ENCODE measurements around the gene ACSM2B.
"Not testable (repeated sequence)": the region's sequence is repeated elsewhere in the genome, so short reads cannot be mapped to it uniquely, and the experiment has no call there.

Gene ACSM2B

DNA sequence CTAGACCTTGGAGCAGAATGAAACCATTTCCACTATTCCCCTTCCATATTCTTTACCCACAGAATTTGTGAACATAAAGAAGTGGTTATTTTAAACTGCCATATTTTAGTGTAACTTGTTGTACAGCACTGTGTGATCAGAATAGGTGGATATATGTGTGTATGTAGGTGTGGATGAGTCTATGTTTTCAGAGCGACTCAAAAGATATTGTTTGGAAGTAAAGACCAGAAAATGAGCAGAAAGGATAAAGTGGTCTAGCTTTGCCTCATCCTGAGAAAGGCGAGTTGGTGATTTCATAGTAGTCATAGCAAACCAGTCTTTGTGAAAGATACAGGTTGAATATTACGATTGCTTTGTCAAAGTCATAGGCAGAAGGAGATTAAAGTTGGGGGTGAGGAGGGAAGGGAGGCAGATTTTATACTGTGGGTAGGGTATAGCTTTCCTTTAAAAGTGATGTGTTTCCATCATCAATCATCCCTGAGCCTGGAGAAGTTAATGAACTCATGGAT lies 43.8 kb downstream of the ACSM2B start:
- DNase-seq (ENCODE audit: low read depth), result not testable (repeated sequence)

DNA sequence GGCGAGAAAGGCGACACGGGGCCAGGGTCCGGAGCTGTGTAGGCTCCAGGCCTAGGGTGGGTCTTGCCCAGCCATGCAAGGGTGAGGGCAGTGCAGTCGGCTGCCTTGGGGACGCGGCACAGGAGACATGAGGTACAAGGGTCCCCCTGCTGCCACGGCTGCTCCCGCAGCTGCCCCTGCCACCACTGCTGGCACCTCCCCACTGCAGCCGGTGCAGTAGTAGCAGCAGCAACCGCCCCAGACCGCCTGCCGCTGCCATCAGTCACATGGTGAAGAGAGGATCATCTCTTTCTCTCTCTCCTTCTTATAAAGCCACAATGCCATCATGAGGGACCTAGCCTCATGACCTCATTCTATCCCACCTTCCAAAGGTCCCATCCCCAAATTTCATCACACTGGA lies 44.4 kb downstream of the ACSM2B start:
- not testable (repeated sequence) for DNase-seq (ENCODE audit: low read depth)

DNA sequence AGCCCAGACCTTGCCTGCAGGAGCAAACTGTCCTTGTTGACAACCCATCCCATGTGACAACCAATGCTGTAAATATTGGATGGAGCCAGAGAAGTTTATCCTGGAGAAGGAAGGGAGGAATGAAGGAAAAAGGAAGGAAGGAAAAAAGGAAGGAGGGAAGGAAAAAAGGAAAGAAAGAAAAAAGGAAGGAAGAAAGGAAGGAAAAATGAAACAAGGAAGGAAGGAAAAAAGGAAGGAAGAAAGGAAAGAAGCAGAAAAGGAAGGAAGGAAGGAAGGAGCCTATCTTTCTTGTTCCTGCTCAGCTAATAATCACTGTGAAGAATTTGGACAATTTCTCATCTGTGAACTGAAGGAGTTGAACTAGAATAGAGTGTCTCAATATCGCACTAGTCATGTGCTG lies 56.1 kb downstream of the ACSM2B start:
- DNase-seq (ENCODE audit: low read depth), result no peak

DNA sequence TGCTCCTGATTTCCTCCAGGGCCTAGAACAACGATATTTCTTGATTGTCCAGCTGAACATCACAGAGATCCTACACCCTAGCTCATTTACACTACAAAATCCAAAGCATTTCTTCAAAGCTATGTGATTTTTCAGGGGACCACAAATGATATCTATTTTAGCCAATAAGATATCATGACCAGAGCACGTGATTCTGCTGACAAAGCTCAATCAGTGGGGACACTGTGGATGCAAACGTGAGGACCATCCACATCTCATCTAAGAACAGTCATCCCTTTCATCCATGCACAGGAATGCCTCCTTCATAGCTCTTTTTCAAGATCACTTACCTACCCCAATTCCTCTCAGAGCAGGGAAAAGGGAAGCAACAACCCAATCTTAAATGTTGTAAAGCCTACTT lies 56.9 kb downstream of the ACSM2B start:
- DNase-seq (ENCODE audit: low read depth), result no peak

DNA sequence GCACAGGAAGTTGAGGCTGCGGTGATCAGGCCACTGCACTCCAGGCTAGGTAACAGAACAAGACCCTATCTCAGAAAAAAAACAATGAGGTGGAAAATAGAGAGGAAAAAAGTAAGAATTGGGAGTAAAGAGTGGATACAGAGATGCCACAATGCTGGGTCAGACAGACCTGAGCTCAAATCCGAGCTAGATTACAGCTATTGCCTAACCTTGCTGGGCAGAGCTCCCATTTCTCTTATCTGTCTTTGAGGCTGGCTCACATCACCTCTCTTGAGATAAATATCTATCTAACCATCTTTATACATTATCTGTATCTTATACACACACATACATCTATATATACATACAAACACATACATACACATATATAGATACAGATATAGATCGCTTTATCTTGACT lies 59.0 kb downstream of the ACSM2B start:
- DNase-seq (ENCODE audit: low read depth), result no peak

DNA sequence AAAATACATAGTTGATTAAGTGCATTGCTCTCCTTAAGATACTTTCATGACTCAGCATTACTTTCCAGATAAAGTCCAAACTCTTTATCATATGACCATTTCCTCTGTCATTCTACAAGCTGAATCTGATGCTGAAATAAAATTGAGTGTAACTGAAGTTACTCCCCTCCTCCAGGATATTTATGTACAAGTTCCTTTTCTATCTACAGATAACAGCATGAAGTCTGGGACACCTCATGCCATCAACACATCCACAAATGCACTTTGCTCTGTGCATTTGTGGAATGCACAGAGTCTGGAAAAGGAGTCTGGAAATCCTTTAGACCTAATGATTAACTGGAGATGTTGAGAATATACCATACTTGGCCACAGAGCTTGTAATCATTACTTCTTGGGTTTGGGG lies 60.5 kb downstream of the ACSM2B start:
- no peak for DNase-seq (ENCODE audit: low read depth)

DNA sequence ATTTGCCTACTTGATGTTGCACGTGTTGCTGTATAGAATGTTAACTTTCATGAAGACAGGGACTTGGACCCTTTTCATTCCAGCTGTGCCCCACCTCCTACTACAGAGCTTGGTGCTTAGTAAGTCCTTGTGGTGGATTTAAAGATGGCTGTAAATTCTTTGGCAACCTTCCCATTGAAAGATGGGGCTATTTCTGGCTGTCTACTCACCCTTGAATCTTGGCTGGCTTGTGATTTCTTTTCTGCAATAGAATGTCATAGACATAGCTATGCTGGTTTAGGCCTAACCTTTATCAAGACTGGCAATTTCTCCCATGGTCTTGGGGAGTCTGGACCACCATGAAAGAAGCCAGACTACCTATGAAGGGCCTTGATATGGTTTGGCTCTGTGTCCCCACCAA lies 65.8 kb downstream of the ACSM2B start:
- no peak for DNase-seq (ENCODE audit: low read depth)

DNA sequence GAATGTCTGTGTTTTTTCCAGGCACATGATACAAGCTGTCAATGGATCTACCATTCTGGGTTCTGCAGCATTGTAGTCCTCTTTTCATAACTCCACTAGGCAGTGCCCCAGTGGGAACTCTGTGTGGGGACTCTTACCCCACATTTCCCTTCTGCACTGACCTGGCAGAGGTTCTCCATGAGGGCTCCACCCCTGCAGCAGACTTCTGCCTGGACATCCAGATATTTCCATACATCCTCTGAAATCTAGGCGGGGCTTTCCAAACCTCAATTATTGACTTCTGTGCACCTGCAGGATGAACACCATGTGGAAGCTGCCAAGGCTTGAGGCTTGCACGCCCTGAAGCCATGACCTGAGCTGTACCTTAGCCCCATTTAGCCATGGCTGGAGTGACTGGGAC lies 68.9 kb downstream of the ACSM2B start:
- no peak for DNase-seq (ENCODE audit: low read depth)

DNA sequence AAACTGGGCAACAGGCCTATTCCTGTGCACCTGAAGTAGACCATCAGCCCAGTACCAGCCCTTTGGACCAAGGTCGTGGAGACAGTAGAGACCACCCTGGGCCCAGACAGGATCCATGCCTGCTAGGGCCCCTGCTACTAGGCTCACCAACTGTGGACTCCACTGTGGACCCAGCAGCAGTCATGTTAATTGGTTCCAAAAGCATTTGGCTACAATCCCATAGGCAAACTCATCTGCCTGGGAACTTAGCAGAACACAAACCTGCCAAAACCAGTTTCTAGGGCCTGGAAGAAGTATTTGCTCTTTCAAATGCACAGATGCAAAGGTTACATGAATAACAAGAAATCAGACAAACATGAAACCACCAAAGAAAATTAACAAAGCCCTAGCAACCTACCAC lies 71.7 kb downstream of the ACSM2B start:
- DNase-seq (ENCODE audit: low read depth), result no peak

DNA sequence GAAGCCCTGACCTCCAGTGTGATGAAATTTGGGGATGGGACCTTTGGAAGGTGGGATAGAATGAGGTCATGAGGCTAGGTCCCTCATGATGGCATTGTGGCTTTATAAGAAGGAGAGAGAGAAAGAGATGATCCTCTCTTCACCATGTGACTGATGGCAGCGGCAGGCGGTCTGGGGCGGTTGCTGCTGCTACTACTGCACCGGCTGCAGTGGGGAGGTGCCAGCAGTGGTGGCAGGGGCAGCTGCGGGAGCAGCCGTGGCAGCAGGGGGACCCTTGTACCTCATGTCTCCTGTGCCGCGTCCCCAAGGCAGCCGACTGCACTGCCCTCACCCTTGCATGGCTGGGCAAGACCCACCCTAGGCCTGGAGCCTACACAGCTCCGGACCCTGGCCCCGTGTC lies 84.7 kb downstream of the ACSM2B start:
- DNase-seq (ENCODE audit: low read depth), result not testable (repeated sequence)

DNA sequence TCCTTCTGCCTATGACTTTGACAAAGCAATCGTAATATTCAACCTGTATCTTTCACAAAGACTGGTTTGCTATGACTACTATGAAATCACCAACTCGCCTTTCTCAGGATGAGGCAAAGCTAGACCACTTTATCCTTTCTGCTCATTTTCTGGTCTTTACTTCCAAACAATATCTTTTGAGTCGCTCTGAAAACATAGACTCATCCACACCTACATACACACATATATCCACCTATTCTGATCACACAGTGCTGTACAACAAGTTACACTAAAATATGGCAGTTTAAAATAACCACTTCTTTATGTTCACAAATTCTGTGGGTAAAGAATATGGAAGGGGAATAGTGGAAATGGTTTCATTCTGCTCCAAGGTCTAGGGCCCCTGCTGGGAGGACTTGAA lies 85.2 kb downstream of the ACSM2B start:
- DNase-seq (ENCODE audit: low read depth), result not testable (repeated sequence)

Measured in iris pigment epithelial cell (primary cell).